Tibial artery (tissue), 4 donors: Measurements from ENCODE around the gene PPP1R12C.

Experiments
- DNase-seq, 2 donors: peaks; one replicate each; pipeline ENCODE4 v3.0.0-alpha.2; 2019
- H3K27ac ChIP-seq, 2 donors: fragments of 200-600 bp; sonication (generic) in 1 of 2; 1 replicate in 1 of 2; 2 replicates in 1 of 2; pipeline ENCODE4 v1.5.1; 2018 to 2019; ENCODE audit warnings: mild to moderate bottlenecking in 1 of 2
- H3K27me3 ChIP-seq, 2 donors: fragments of 200-600 bp; sonication (generic) in 1 of 2; one replicate each; pipeline versions ENCODE4 v1.5.1 to v1.6.0; 2016 to 2019
- H3K36me3 ChIP-seq, 3 donors: fragments of 200-600 bp; sonication (generic) in 2 of 3; one replicate each; pipeline ENCODE4 v1.5.1; 2016 to 2019; ENCODE audit warnings: mild to moderate bottlenecking in 2 of 3
- H3K4me1 ChIP-seq, 4 donors: fragments of 200-600 bp; sonication (generic) in 2 of 4; 1 replicate in 3 of 4; 2 replicates in 1 of 4; pipeline ENCODE4 v1.5.1; 2016 to 2019
- H3K4me3 ChIP-seq, 2 donors: fragments of 200-600 bp; sonication (generic) in 1 of 2; 1 replicate in 1 of 2; 2 replicates in 1 of 2; pipeline ENCODE4 v1.5.1; 2018 to 2019; ENCODE audit warnings: mild to moderate bottlenecking in 2 of 2
- H3K9me3 ChIP-seq, 3 donors: fragments of 200-600 bp; sonication (generic) in 1 of 3; one replicate each; pipeline ENCODE4 v1.5.1; 2016 to 2019
- intact Hi-C: fragments of 100-400 bp; cut with DNase I; formaldehyde crosslinking; loops from one replicate; pipeline ENCODE4 v1.15.0; 2023; ENCODE audit warnings: low total_unique reads
- TF ChIP-seq, protein P1 (sequence below), 2 experiments: fragments of 200-600 bp in 1 of 2; fragments of 450-650 bp in 1 of 2; IDR thresholded peaks; one replicate each; pipeline ENCODE4 v1.5.1; 2017 to 2019; ENCODE audit warnings: antibody characterized with exemption in 2 of 2, mild to moderate bottlenecking in 1 of 2, moderate library complexity in 1 of 2

The PPP1R12C gene

DNA sequence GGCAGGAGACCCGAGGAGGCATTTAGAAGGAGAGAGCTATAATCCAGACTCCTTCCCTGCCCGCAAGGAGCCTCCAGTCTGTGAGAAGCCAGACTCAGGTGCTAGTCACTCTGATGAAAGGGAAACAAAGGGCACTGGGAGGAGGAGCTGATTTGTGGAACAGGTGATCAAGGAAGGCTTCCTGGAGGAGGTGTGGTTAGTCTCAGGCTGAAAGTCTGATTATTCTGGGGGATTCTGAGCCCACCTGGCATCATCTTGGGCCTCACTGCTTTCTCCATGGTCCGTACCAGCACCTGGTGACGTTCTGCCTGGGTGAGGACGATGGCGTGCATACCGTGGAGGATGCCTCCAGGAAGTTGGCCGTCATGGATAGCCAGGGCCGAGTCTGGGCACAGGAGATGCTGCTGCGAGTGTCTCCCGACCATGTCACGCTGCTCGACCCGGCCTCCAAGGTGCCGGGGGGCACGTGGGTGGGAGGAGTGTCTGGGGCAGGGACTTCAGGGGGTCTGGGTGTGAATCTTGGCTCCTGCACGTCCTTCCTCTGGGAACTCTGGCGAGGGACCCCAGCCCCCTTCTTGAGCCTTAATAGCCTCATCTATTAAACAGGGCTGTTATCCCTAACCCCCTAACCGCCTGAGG, 37.9 kb downstream of the PPP1R12C start:
- no peak for DNase-seq
- Histone ChIP-seq H3K4me3 (no peak overlapping the region), H3K4me1 (peaks cover 0 to 28% (median 19%) of the 10 kb centered on the region in 4 donors), H3K36me3 (no peaks in the 10 kb centered on the region), H3K27ac (no peak overlapping the region), H3K9me3 (no peaks in the 10 kb centered on the region), H3K27me3 (peaks cover 21 to 82% of the 10 kb centered on the region in 2 donors)
- TF ChIP-seq, protein P1, sequence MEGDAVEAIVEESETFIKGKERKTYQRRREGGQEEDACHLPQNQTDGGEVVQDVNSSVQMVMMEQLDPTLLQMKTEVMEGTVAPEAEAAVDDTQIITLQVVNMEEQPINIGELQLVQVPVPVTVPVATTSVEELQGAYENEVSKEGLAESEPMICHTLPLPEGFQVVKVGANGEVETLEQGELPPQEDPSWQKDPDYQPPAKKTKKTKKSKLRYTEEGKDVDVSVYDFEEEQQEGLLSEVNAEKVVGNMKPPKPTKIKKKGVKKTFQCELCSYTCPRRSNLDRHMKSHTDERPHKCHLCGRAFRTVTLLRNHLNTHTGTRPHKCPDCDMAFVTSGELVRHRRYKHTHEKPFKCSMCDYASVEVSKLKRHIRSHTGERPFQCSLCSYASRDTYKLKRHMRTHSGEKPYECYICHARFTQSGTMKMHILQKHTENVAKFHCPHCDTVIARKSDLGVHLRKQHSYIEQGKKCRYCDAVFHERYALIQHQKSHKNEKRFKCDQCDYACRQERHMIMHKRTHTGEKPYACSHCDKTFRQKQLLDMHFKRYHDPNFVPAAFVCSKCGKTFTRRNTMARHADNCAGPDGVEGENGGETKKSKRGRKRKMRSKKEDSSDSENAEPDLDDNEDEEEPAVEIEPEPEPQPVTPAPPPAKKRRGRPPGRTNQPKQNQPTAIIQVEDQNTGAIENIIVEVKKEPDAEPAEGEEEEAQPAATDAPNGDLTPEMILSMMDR (IDR thresholded peaks at IDR 0.05), result no peak
- intact Hi-C loops, result no loop called here

DNA sequence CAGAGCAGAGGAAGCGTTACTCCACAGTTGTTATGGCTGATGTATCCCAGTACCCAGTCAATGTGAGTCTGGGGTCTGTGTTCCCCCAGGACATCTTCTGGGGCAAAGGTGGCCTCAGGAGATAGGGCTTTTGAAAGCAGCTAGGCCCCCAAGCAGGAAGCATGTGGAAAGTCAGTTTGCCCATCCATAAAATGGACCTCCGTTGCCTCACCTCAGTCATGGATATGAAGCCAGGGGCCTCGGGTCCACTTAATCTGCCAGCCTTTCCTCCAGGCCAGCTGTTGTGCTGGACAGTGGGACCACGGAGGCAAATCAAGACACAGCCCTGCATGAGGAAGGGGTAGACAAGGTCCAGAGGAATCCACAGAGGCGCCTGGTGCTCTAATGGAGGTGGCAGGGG, 38.4 kb downstream of the PPP1R12C start:
- Histone ChIP-seq H3K27ac (no peak overlapping the region), H3K27me3 (peaks cover 21 to 80% of the 10 kb centered on the region in 2 donors), H3K4me1 (peaks cover 0 to 28% (median 19%) of the 10 kb centered on the region in 4 donors), H3K4me3 (no peak overlapping the region), H3K36me3 (no peaks in the 10 kb centered on the region), H3K9me3 (peaks cover 0 to 3% (median 0%) of the 10 kb centered on the region in 3 donors)
- DNase-seq, result no peak
- intact Hi-C loops, result no loop called here
- TF ChIP-seq, protein P1 (IDR thresholded peaks at IDR 0.05), result no peak

DNA sequence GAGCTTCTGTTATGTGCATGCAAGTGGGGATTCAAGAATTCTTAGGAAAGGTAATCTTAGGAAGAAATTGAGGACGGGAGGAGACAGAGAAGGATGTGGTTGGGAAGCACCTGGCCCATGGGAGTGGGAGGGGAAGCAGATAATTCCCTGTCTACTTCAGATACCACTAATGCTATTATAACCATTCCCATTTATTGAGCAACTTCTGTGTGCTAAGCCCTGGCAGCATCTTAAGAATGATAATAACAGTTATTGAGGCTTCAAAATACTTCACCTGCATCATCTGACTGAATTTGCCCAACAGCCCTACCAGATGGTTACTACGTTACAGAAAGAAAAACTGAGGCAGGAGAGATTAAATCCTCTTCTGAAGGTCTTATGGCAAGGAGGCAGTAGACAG, 40.3 kb downstream of the PPP1R12C start:
- intact Hi-C loops, result no loop called here
- Histone ChIP-seq H3K36me3 (no peaks in the 10 kb centered on the region), H3K4me3 (no peak overlapping the region), H3K4me1 (peaks cover 0 to 22% (median 15%) of the 10 kb centered on the region in 4 donors), H3K9me3 (peaks cover 0 to 12% (median 12%) of the 10 kb centered on the region in 3 donors), H3K27ac (no peak overlapping the region), H3K27me3 (peaks cover 6 to 63% of the 10 kb centered on the region in 2 donors)
- TF ChIP-seq, protein P1 (IDR thresholded peaks at IDR 0.05), result no peak
- no peak for DNase-seq

DNA sequence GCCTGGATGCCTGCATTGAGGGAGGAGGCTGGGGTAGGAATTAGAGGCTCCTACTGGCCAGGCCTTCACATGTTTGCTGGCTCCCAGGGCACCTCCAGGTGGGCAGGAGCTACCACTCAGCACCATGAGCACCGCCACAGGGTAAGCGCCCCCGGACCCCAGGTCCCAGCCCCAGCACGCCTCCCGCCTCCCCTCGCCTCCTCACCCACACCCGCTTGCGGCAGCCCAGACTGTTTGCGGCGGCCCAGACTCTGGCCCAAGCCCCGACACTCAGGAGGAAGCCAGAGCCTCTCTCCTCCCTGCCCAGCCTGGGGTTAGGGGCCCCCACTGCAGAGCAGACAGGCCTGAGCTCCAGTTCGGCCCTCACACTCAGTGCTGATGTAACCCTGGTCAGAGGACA, 41.1 kb downstream of the PPP1R12C start:
- no peak overlapping the region for H3K4me3 ChIP-seq
- peaks cover 3 to 63% of the 10 kb centered on the region in 2 donors for H3K27me3 ChIP-seq
- H3K36me3 ChIP-seq, result no peaks in the 10 kb centered on the region
- peaks cover 0 to 12% (median 12%) of the 10 kb centered on the region in 3 donors for H3K9me3 ChIP-seq
- H3K4me1 ChIP-seq, result peaks cover 0 to 17% (median 8%) of the 10 kb centered on the region in 4 donors
- H3K27ac ChIP-seq, result no peak overlapping the region
- DNase-seq, result no peak
- TF ChIP-seq, protein P1 (IDR thresholded peaks at IDR 0.05), result no peak
- intact Hi-C loops, result no loop called here

DNA sequence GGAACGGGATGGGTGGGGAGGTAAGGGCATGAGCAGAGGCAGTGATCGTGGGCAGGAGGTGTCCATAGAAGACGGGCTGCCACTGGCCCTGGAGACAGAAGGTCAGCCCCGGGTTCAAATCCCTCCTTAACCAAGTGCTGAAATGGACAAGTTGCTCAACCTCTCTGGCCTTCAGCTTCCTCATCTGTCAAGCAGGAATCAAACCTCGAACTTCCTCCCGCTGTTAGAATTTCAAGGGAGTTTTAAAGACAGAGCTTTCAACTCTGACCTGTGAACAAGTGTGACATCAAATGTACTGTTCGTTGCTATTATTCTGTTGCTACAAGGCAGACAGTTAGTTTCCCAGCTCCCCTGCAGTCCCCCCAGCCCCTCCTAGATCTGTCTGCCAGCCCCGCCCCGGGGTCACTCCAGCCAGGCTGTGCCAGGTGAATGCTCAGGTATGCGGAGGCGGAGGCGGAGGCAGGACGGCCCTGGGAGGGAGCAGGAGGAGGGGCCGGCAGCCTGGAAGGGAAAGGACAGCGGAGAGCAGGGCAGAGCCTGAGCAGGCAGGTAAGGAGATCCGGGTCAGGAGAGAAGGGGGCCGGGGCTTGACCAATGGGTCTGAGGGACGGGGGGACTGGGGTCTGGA, 42.0 kb downstream of the PPP1R12C start, which contains the start of gene EPS8L1:
Gene EPS8L1, plus strand, starts transcription at position 499 of the 628 bp plus-strand sequence. CDS start 576 bp downstream, outside the sequence.
- TF ChIP-seq, protein P1 (IDR thresholded peaks at IDR 0.05), result no peak
- Histone ChIP-seq H3K36me3 (no peaks in the 10 kb centered on the region), H3K27ac (no peak within 1 kb of the TSS), H3K9me3 (peaks cover 0 to 12% (median 12%) of the 10 kb centered on the region in 3 donors), H3K4me1 (peaks cover 0 to 13% (median 1%) of the 10 kb centered on the region in 4 donors), H3K4me3 (no peak within 1 kb of the TSS), H3K27me3 (peaks cover 0 to 63% of the 10 kb centered on the region in 2 donors)
- DNase-seq, result no peak
- intact Hi-C loops, result no loop called here
